Tibial nerve (tissue), 4 donors: ENCODE data around the gene CDKL5. TPM values are rescaled to one million over a fixed set of nuclear protein-coding genes. Genes with fewer than 3 reads are reported as not detected.

Experiments used
- DNase-seq, 2 donors: peaks; one replicate each; pipeline ENCODE4 v3.0.0-alpha.2; 2019; ENCODE audit warnings: low spot score in 2 of 2
- H3K27ac ChIP-seq, 4 donors: fragments of 200-600 bp; sonication (generic) in 3 of 4; one replicate each; pipeline ENCODE4 v1.5.1; 2017 to 2019; ENCODE audit warnings: mild to moderate bottlenecking in 1 of 4
- H3K27me3 ChIP-seq, 2 donors: fragments of 200-600 bp; sonication (generic) in 1 of 2; one replicate each; pipeline versions ENCODE4 v1.5.1 to v1.6.0; 2017 to 2019
- H3K36me3 ChIP-seq, 3 donors: fragments of 200-600 bp; sonication (generic); one replicate each; pipeline ENCODE4 v1.5.1; 2018 to 2019
- H3K4me1 ChIP-seq, 4 donors: fragments of 200-600 bp; sonication (generic) in 3 of 4; one replicate each; pipeline ENCODE4 v1.5.1; 2017 to 2019
- H3K4me3 ChIP-seq, 4 donors: fragments of 200-600 bp; sonication (generic) in 3 of 4; one replicate each; pipeline ENCODE4 v1.5.1; 2017 to 2019; ENCODE audit warnings: mild to moderate bottlenecking in 1 of 4, moderate library complexity in 1 of 4
- H3K9me3 ChIP-seq, 4 donors: fragments of 200-600 bp; sonication (generic) in 3 of 4; one replicate each; pipeline ENCODE4 v1.5.1; 2017 to 2019
- EP300 ChIP-seq, 2 donors: sonication (generic); formaldehyde crosslinking; IDR thresholded peaks; one replicate each; pipeline ENCODE4 v1.6.1; 2017; ENCODE audit warnings: antibody characterized with exemption in 2 of 2, mild to moderate bottlenecking in 1 of 2
- POLR2A ChIP-seq, 2 donors: fragments of 450-650 bp; IDR thresholded peaks; one replicate each; pipeline ENCODE4 v1.6.1; 2017; ENCODE audit warnings: antibody characterized with exemption in 2 of 2, mild to moderate bottlenecking in 2 of 2, moderate library complexity in 2 of 2
- WGBS, 2 donors: methylation state at CpG; one replicate each; pipeline ENCODE4 v1.1.5; 2018; 5-methylcytosine and 5-hydroxymethylcytosine counted together
- total RNA-seq, 4 donors: library from RNA; depleted of rRNA; stranded (reverse); fragments of >200 nt; gene quantifications; one replicate each; pipeline ENCODE4 v1.1.0, GENCODE V29; 2016
- TF ChIP-seq, protein P1 (sequence below), 5 experiments: fragments of 200-600 bp in 3 of 5; fragments of 450-650 bp in 2 of 5; sonication (generic) in 3 of 5; IDR thresholded peaks; one replicate each; pipeline ENCODE4 v1.5.1; 2016 to 2019; ENCODE audit warnings: antibody characterized with exemption in 5 of 5, mild to moderate bottlenecking in 3 of 5, moderate library complexity in 2 of 5

CDKL5 gene
- total RNA-seq, 4 donors from 2014 or later: 6.1 to 7.5 (median 6.3) TPM

DNA sequence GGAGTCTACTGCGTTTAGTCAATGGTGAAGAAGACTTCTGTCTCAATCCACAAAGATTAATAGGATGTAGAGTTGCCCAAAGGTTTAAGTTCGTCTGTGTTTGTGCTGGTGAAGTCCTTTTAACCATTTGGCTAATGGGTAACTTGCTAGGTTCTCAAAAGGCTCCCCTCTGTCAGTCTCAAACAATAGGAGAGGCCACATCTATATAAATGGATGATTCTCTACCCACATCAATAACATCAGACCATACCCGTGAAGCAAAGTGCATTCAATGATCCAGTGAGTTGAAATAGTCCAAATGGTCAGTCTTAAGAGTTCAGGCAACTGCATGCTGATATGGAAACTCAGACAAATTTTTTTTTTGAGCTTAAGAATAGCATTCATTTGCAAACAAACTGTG is 218.4 kb downstream of the CDKL5 start:
- WGBS, 2 donors: 57 to 79% methylated on average over 3 of the region's 3 CpGs
- Histone ChIP-seq H3K36me3 (no peaks in the 10 kb centered on the region), H3K27me3 (no peaks in the 10 kb centered on the region), H3K27ac (no peak overlapping the region), H3K4me1 (no peaks in the 10 kb centered on the region), H3K4me3 (no peak overlapping the region), H3K9me3 (no peaks in the 10 kb centered on the region)
- no peak for DNase-seq
- TF ChIP-seq EP300 (IDR thresholded peaks at IDR 0.05) (no peak), POLR2A (IDR thresholded peaks at IDR 0.05) (no peak)
- TF ChIP-seq, protein P1, sequence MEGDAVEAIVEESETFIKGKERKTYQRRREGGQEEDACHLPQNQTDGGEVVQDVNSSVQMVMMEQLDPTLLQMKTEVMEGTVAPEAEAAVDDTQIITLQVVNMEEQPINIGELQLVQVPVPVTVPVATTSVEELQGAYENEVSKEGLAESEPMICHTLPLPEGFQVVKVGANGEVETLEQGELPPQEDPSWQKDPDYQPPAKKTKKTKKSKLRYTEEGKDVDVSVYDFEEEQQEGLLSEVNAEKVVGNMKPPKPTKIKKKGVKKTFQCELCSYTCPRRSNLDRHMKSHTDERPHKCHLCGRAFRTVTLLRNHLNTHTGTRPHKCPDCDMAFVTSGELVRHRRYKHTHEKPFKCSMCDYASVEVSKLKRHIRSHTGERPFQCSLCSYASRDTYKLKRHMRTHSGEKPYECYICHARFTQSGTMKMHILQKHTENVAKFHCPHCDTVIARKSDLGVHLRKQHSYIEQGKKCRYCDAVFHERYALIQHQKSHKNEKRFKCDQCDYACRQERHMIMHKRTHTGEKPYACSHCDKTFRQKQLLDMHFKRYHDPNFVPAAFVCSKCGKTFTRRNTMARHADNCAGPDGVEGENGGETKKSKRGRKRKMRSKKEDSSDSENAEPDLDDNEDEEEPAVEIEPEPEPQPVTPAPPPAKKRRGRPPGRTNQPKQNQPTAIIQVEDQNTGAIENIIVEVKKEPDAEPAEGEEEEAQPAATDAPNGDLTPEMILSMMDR (IDR thresholded peaks at IDR 0.05): no peak

DNA sequence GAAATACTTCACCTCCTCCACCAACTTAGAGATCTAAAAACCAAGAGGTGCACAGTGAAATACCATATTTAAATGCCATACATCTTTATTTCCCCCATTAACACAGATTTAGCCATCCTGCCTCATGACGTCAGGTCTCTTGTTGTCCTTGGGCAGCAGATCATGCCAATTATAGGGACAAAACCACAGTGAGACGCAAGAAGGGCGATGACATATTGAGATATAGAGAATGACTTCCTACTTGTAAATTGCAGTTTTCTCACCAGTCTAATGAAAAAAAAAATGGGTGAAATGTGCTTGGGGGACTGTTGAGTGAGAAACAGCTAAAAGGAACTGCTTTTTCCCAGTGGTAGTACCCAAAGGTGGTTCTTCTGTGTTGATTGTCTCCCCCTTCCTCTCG is 222.2 kb downstream of the CDKL5 start:
- Histone ChIP-seq H3K4me3 (no peak overlapping the region), H3K27me3 (no peaks in the 10 kb centered on the region), H3K36me3 (no peaks in the 10 kb centered on the region), H3K27ac (no peak overlapping the region), H3K9me3 (no peaks in the 10 kb centered on the region), H3K4me1 (no peaks in the 10 kb centered on the region)
- 71 to 80% methylated on average over 4 of the region's 4 CpGs for WGBS, 2 donors
- no peak for TF ChIP-seq POLR2A (IDR thresholded peaks at IDR 0.05)
- TF ChIP-seq, protein P1 (IDR thresholded peaks at IDR 0.05): no peak
- TF ChIP-seq EP300 (IDR thresholded peaks at IDR 0.05): no peak
- no peak for DNase-seq

DNA sequence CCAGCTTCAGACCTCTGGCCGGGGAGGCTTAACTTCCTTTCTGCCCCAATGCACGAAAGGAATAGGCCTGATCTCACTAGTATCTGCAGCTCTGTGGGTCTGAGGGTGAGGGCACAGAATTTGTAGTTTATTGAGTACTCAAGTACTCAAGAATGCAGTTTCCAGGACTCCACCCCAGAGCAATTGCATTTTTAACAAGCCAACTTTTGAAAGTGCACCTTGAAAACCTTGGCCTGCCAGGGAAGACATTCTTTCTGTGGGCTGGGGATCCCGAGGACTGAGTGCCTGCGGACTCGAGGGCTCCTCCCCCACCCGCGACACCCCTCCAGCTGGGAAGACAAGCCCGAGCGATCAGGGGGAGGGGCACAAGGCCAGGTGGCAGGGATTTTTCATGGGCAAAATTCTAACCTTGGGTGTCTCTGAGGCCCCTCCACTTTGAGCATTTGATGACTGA is 224.1 kb downstream of the CDKL5 start:
- Histone ChIP-seq H3K9me3 (no peaks in the 10 kb centered on the region), H3K4me1 (no peaks in the 10 kb centered on the region), H3K27me3 (no peaks in the 10 kb centered on the region), H3K36me3 (no peaks in the 10 kb centered on the region), H3K27ac (no peak overlapping the region), H3K4me3 (no peak overlapping the region)
- TF ChIP-seq, protein P1 (IDR thresholded peaks at IDR 0.05): no peak
- TF ChIP-seq POLR2A (IDR thresholded peaks at IDR 0.05): no peak
- TF ChIP-seq EP300 (IDR thresholded peaks at IDR 0.05): no peak
- WGBS, 2 donors: 36 to 38% methylated on average over 8 to 9 of the region's 9 CpGs
- DNase-seq: no peak

DNA sequence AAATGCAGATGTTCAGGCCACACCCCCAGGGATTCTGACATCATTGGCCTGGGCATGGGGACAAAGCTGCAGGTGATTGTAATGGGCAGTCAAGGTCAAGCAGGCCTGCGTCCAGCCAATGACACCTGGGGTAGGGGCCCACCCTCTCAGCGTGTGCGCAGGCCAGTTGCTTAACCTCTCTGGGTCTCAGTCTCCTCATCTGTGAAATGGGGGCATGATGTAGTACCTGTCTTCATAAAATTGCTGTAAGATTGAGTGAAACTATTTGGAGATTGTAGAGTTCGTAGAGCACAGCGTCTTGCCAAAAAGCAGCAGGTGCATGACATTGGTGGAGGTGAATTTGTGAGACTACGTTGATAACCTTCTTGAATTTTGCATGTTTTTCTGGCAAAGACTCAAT is 225.3 kb downstream of the CDKL5 start:
- DNase-seq: no peak
- Histone ChIP-seq H3K9me3 (no peaks in the 10 kb centered on the region), H3K4me3 (no peak overlapping the region), H3K36me3 (no peaks in the 10 kb centered on the region), H3K27me3 (no peaks in the 10 kb centered on the region), H3K27ac (no peak overlapping the region), H3K4me1 (no peaks in the 10 kb centered on the region)
- WGBS, 2 donors: 91 to 96% methylated on average over 3 to 6 of the region's 6 CpGs
- no peak for TF ChIP-seq EP300 (IDR thresholded peaks at IDR 0.05)
- TF ChIP-seq, protein P1 (IDR thresholded peaks at IDR 0.05): no peak
- TF ChIP-seq POLR2A (IDR thresholded peaks at IDR 0.05): no peak

DNA sequence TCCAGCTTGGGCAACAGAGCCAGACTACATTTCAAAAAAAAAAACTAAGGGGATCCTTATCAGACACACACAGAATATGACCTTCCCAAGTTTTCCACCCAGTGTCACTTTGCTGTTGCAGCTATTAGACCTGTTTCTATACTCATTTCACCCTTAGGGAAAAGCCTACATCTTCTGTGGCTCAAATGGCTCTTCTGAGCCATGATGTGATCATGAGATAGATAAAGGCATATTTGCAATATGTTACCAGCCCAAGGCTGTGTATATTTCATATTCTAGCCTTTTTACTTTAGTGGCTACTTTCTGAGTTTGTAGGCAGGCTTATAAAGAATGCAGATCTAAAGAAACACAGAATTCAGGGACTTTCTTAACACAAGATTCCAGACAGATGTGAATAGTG is 227.2 kb downstream of the CDKL5 start:
- TF ChIP-seq, protein P1 (IDR thresholded peaks at IDR 0.05): no peak
- TF ChIP-seq EP300 (IDR thresholded peaks at IDR 0.05): no peak
- TF ChIP-seq POLR2A (IDR thresholded peaks at IDR 0.05): no peak
- H3K9me3 ChIP-seq: no peaks in the 10 kb centered on the region

More for the DNA sequence above, 227.2 kb downstream of the CDKL5 start:
- Histone ChIP-seq H3K27me3 (no peaks in the 10 kb centered on the region), H3K36me3 (no peaks in the 10 kb centered on the region), H3K27ac (no peak overlapping the region), H3K4me3 (no peak overlapping the region), H3K4me1 (no peaks in the 10 kb centered on the region)
- DNase-seq: no peak
